ENCODE measurements around the gene TCP11. TPM values are rescaled to one million over a fixed set of nuclear protein-coding genes. Genes with fewer than 3 reads are reported as not detected.

Gene TCP11
- total RNA-seq, 2 experiments from 2014 or later, result not detected

DNA sequence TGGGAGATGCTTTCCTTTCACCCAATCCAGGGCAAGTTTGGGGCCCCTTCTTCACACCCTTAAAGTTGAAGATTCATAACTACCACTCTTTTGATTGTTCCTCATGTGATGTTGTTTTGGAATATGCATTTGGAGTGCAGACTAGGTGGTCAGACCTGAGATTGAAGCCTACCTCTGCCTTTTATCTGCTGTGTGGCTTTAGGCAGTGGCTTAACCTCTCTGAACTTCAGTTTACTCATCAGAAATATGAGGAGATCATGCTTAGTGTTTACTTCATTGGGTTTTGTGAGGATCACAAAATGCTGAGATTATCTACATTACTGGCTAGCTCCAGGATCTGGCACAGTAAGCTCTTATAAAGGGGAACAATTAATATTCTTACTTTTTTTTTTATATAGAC lies 26.4 kb upstream of the TCP11 start:
- Mint-ChIP-seq H3K4me1 (no peaks in the 10 kb centered on the region), H3K27me3 (peaks cover 18% of the 10 kb centered on the region), H3K4me3 (no peak overlapping the region), H3K9me3 (peaks cover 7% of the 10 kb centered on the region), H3K36me3 (ENCODE audit: low read depth) (peaks cover 3% of the 10 kb centered on the region), H3K27ac (no peak overlapping the region)
- CTCF ChIA-PET, result interaction anchor here (0.6 to 1.6 kb wide), 3 partner anchors 8 to 1281 kb away, joined by 3 to 4 read pairs (median 3); no protein-coding TSS in a partner anchor
- POLR2A ChIA-PET, result no interaction called here
- no peak for DNase-seq

DNA sequence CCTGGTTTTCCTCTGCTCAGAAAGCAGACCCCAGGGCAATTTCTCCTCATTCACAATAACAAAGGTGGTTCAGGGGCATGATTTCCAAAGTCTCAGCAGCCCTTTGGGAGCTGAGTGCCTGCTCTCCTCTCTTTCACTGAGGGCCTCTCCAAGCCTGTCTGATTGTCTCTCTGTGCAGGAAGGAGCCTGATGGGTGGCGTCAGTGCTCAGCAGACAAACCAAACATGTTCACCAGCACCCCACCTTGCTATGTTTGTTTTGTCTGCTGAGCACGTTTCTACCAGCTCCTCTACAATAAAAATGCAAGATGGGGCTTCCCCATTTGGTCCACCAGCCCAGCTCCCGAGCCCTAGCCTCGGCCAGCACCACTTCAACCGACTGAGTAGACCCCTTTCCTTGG lies 25.4 kb upstream of the TCP11 start:
- Mint-ChIP-seq H3K9me3 (peaks cover 7% of the 10 kb centered on the region), H3K27ac (no peak overlapping the region), H3K4me1 (no peaks in the 10 kb centered on the region), H3K27me3 (peaks cover 19% of the 10 kb centered on the region), H3K36me3 (ENCODE audit: low read depth) (peaks cover 3% of the 10 kb centered on the region), H3K4me3 (no peak overlapping the region)
- no peak for DNase-seq
- ChIA-PET CTCF (interaction anchor here (1.0 to 1.2 kb wide), 2 partner anchors 18 to 20 kb away, joined by 3 to 4 read pairs; no protein-coding TSS in a partner anchor), POLR2A (no interaction called here)

- no peaks in the 10 kb centered on the region for H3K4me1 Mint-ChIP-seq
- peaks cover 3% of the 10 kb centered on the region for H3K36me3 Mint-ChIP-seq (ENCODE audit: low read depth)
- H3K4me3 Mint-ChIP-seq, result no peak overlapping the region
- no peak for DNase-seq
- ChIA-PET CTCF (interaction anchor here (1.0 to 2.4 kb wide), 3 partner anchors 10 to 19 kb away, joined by 3 to 7 read pairs (median 4); no protein-coding TSS in a partner anchor), POLR2A (no interaction called here)
- H3K27ac Mint-ChIP-seq, result no peak overlapping the region
- H3K9me3 Mint-ChIP-seq, result peaks cover 7% of the 10 kb centered on the region
- peaks cover 19% of the 10 kb centered on the region for H3K27me3 Mint-ChIP-seq
Observed at GRCh38 chr6:35166116-35166515, 25.0 kb upstream of the TCP11 start.

GRCh38 chr6:35165630-35166071 lies 24.5 kb upstream of the TCP11 start:
- POLR2A ChIA-PET, result no interaction called here
- peaks cover 7% of the 10 kb centered on the region for H3K9me3 Mint-ChIP-seq
- peaks cover 3% of the 10 kb centered on the region for H3K36me3 Mint-ChIP-seq (ENCODE audit: low read depth)
- H3K27me3 Mint-ChIP-seq, result peaks cover 19% of the 10 kb centered on the region
- no peak overlapping the region for H3K27ac Mint-ChIP-seq
- DNase-seq, result no peak
- H3K4me1 Mint-ChIP-seq, result no peaks in the 10 kb centered on the region
- CTCF ChIA-PET, result interaction anchor here (1.0 to 2.4 kb wide), 3 partner anchors 10 to 19 kb away, joined by 3 to 7 read pairs (median 4); no protein-coding TSS in a partner anchor
- H3K4me3 Mint-ChIP-seq, result no peak overlapping the region

DNA sequence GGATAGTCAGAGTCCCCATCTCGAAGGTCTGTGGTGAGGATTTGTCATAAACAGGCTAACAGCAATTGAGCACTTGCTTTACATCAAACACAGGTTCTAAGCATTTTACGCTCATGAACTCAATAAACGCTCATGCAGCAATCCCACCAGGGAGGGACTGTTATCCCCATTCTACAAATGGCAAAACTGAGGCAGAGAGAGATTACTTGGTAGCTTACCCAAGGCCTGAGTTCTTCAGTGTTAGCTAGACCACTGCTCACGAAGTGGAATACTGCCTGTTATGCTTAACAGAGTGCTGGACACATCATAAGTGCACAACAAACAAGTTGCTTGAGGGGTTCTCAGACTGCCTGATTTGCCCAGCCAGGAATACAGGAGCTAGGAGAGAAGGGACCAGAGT lies 23.7 kb upstream of the TCP11 start:
- Mint-ChIP-seq H3K27me3 (peaks cover 19% of the 10 kb centered on the region), H3K9me3 (peaks cover 7% of the 10 kb centered on the region), H3K4me1 (no peaks in the 10 kb centered on the region), H3K4me3 (no peak overlapping the region), H3K36me3 (ENCODE audit: low read depth) (peaks cover 3% of the 10 kb centered on the region), H3K27ac (no peak overlapping the region)
- ChIA-PET POLR2A (no interaction called here), CTCF (interaction anchor here (2.4 kb wide), 1 partner anchor 9 kb away, joined by 7 read pairs; no protein-coding TSS in a partner anchor)
- DNase-seq, result no peak

DNA sequence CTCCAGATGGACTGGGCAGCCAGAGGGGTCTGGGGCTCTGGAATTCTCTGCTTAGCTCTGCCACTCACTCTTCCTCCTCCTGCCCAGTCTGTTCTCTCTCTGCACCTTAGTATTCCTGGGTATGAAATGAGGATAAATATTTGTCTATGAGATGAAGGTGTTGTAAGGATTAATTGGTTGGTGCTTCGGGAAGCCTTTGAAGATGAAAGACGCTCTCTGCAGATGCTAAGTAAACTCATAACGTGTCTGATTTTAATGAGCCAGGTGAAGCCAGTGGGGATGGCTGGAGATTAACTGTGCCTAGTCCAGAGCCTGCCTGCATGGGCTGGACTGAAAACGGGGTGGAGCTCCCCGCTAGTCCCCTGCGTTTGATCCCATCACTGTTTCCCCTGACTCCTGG lies 23.1 kb upstream of the TCP11 start:
- CTCF ChIA-PET, result interaction anchor here (2.4 kb wide), 1 partner anchor 9 kb away, joined by 7 read pairs; no protein-coding TSS in a partner anchor
- peaks cover 19% of the 10 kb centered on the region for H3K27me3 Mint-ChIP-seq
- DNase-seq, result no peak
- no peaks in the 10 kb centered on the region for H3K4me1 Mint-ChIP-seq
- H3K4me3 Mint-ChIP-seq, result no peak overlapping the region
- peaks cover 2% of the 10 kb centered on the region for H3K9me3 Mint-ChIP-seq
- POLR2A ChIA-PET, result no interaction called here
- no peaks in the 10 kb centered on the region for H3K36me3 Mint-ChIP-seq (ENCODE audit: low read depth)
- H3K27ac Mint-ChIP-seq, result no peak overlapping the region

GRCh38 chr6:35163836-35164235 lies 22.7 kb upstream of the TCP11 start:
- Mint-ChIP-seq H3K9me3 (no peaks in the 10 kb centered on the region), H3K27me3 (peaks cover 19% of the 10 kb centered on the region), H3K36me3 (ENCODE audit: low read depth) (no peaks in the 10 kb centered on the region), H3K4me1 (no peaks in the 10 kb centered on the region), H3K27ac (no peak overlapping the region), H3K4me3 (no peak overlapping the region)
- no peak for DNase-seq
- POLR2A ChIA-PET, result no interaction called here
- CTCF ChIA-PET, result interaction anchor here (0.5 to 2.4 kb wide), 2 partner anchors 8 to 484 kb away, joined by 3 to 7 read pairs; no protein-coding TSS in a partner anchor

GRCh38 chr6:35161776-35162607 lies 20.9 kb upstream of the TCP11 start:
- H3K27me3 Mint-ChIP-seq, result peaks cover 21% of the 10 kb centered on the region
- no peaks in the 10 kb centered on the region for H3K36me3 Mint-ChIP-seq (ENCODE audit: low read depth)
- no peak overlapping the region for H3K27ac Mint-ChIP-seq
- ChIA-PET POLR2A (interaction anchor here (0.6 kb wide), 1 partner anchor 336 kb away, joined by 3 read pairs; no protein-coding TSS in a partner anchor), CTCF (interaction anchor here (0.6 to 1.4 kb wide), 6 partner anchors 11 to 397 kb away, joined by 3 to 5 read pairs (median 4); no protein-coding TSS in a partner anchor)
- DNase-seq, result no peak
- no peaks in the 10 kb centered on the region for H3K4me1 Mint-ChIP-seq
- H3K4me3 Mint-ChIP-seq, result no peak overlapping the region
- no peaks in the 10 kb centered on the region for H3K9me3 Mint-ChIP-seq

- Mint-ChIP-seq H3K27ac (no peak overlapping the region), H3K36me3 (ENCODE audit: low read depth) (no peaks in the 10 kb centered on the region), H3K4me1 (no peaks in the 10 kb centered on the region), H3K9me3 (no peaks in the 10 kb centered on the region), H3K4me3 (no peak overlapping the region), H3K27me3 (peaks cover 21% of the 10 kb centered on the region)
- ChIA-PET POLR2A (no interaction called here), CTCF (interaction anchor here (0.8 to 1.8 kb wide), 3 partner anchors 13 to 39 kb away, joined by 3 to 6 read pairs (median 3); no protein-coding TSS in a partner anchor)
- DNase-seq, result no peak
Observed at GRCh38 chr6:35161266-35161665, 20.1 kb upstream of the TCP11 start.

DNA sequence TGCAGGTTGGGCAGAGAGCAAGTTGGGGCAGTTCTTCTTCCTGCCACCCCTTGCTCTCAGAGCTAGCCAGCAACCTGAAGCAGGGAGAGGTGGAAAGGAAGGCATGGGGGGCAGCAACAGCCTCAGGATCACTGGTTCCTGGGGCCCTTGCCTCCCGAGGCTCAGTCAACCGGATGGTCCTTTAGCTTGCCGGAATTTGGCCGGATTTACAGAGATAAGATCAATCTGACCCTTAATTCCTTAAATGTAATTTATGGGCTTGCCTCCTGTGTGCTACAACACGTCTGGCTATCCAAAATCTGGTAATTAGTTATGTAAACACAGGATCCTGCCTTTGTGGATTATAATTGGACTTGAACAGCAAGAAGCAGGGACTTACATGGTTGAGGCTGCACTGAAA lies 19.5 kb upstream of the TCP11 start:
- DNase-seq, result no peak
- no peak overlapping the region for H3K4me3 Mint-ChIP-seq
- ChIA-PET CTCF (interaction anchor here (1.1 to 1.8 kb wide), 2 partner anchors 12 to 45 kb away, joined by 3 to 6 read pairs; no protein-coding TSS in a partner anchor), POLR2A (no interaction called here)
- H3K4me1 Mint-ChIP-seq, result no peaks in the 10 kb centered on the region
- no peaks in the 10 kb centered on the region for H3K9me3 Mint-ChIP-seq
- no peaks in the 10 kb centered on the region for H3K36me3 Mint-ChIP-seq (ENCODE audit: low read depth)
- H3K27ac Mint-ChIP-seq, result no peak overlapping the region
- peaks cover 21% of the 10 kb centered on the region for H3K27me3 Mint-ChIP-seq

GRCh38 chr6:35158520-35158919 lies 17.4 kb upstream of the TCP11 start:
- no peak overlapping the region for H3K4me3 Mint-ChIP-seq
- H3K27me3 Mint-ChIP-seq, result peaks cover 14% of the 10 kb centered on the region
- no peak for DNase-seq
- POLR2A ChIA-PET, result no interaction called here
- H3K4me1 Mint-ChIP-seq, result peaks cover 6% of the 10 kb centered on the region
- CTCF ChIA-PET, result interaction anchor here (0.6 to 1.8 kb wide), 2 partner anchors 9 to 12 kb away, joined by 3 to 4 read pairs; no protein-coding TSS in a partner anchor
- no peaks in the 10 kb centered on the region for H3K9me3 Mint-ChIP-seq
- no peaks in the 10 kb centered on the region for H3K36me3 Mint-ChIP-seq (ENCODE audit: low read depth)
- H3K27ac Mint-ChIP-seq, result no peak overlapping the region

- H3K4me1 Mint-ChIP-seq, result peaks cover 6% of the 10 kb centered on the region
- no peak overlapping the region for H3K4me3 Mint-ChIP-seq
- no peak for DNase-seq
- H3K9me3 Mint-ChIP-seq, result no peaks in the 10 kb centered on the region
- ChIA-PET CTCF (interaction anchor here (1.3 to 1.8 kb wide), 2 partner anchors 8 to 10 kb away, joined by 4 to 7 read pairs; no protein-coding TSS in a partner anchor), POLR2A (no interaction called here)
- H3K36me3 Mint-ChIP-seq (ENCODE audit: low read depth), result no peaks in the 10 kb centered on the region
- H3K27me3 Mint-ChIP-seq, result peaks cover 7% of the 10 kb centered on the region
- H3K27ac Mint-ChIP-seq, result no peak overlapping the region
Observed at GRCh38 chr6:35154947-35155346, 13.8 kb upstream of the TCP11 start.

DNA sequence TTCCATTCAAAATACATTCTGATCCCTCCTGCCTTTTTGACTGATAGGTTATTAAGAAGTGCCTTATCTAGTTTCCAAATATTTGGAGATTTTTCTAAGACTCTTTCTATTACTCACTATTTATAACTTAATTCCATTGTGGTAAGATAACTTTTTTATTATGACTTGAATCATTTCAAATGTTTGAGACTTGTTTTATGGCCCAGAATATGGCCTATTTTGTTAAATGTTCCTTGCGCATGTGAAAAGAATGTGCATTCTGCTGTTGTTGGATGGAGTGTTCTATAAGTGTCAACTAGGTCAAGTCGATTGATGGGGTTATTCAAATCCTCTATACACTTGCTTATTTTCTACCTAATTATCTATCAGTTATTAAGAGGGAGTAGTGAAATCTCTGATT lies 13.1 kb upstream of the TCP11 start:
- ChIA-PET CTCF (interaction anchor here (1.3 kb wide), 1 partner anchor 8 kb away, joined by 4 read pairs; no protein-coding TSS in a partner anchor), POLR2A (no interaction called here)
- no peak overlapping the region for H3K27ac Mint-ChIP-seq
- no peak overlapping the region for H3K4me3 Mint-ChIP-seq
- peaks cover 7% of the 10 kb centered on the region for H3K27me3 Mint-ChIP-seq
- no peaks in the 10 kb centered on the region for H3K36me3 Mint-ChIP-seq (ENCODE audit: low read depth)
- peaks cover 7% of the 10 kb centered on the region for H3K4me1 Mint-ChIP-seq
- H3K9me3 Mint-ChIP-seq, result no peaks in the 10 kb centered on the region
- DNase-seq, result no peak

Measured in activated CD4-positive, alpha-beta T cell treated with anti-CD3 and anti-CD28 coated beads, Interleukin-2, amount 10 ng/mL, durations not matched to agents 7 days and 5 days (primary cell).